CD4-positive, CD25-positive, alpha-beta regulatory T cell (primary cell): Measurements from ENCODE around the gene GABBR2. TPM values are rescaled to one million over a fixed set of nuclear protein-coding genes. Genes with fewer than 3 reads are reported as not detected.

Experiments used
- ATAC-seq, 2 donors: fragments of 150-1000 bp; cut with Tn5 transposase; one replicate each; pipeline ENCODE4 v1.10.0; 2021; ENCODE audit warnings: low read depth in 2 of 2, moderate number of reproducible peaks in 2 of 2, moderate library complexity in 1 of 2
- DNase-seq, 3 donors: peaks; one replicate each; pipeline versions ENCODE4 v3.0.0 to v3.0.0-alpha.2; 2012 to 2022; ENCODE audit warnings: mixed read lengths in 1 of 3
- H3K27ac ChIP-seq: one replicate; pipeline ENCODE4 v1.7.0; 2013; ENCODE audit warnings: mild to moderate bottlenecking, low read length; ENCODE audit not compliant: insufficient read depth, poor library complexity, severe bottlenecking
- H3K27me3 ChIP-seq: one replicate; pipeline ENCODE4 v1.7.0; 2013; ENCODE audit warnings: low read length; ENCODE audit not compliant: control insufficient read depth, insufficient read depth
- H3K36me3 ChIP-seq: one replicate; pipeline ENCODE4 v1.7.0; 2013; ENCODE audit warnings: mild to moderate bottlenecking, low read length, moderate library complexity; ENCODE audit not compliant: control insufficient read depth, insufficient read depth
- H3K4me1 ChIP-seq: 2 replicates; pipeline ENCODE4 v1.7.0; 2013; ENCODE audit warnings: mild to moderate bottlenecking, low read length; ENCODE audit not compliant: insufficient read depth, control insufficient read depth, poor library complexity, severe bottlenecking
- H3K4me3 ChIP-seq: one replicate; pipeline ENCODE4 v1.7.0; 2013; ENCODE audit warnings: low read depth, mild to moderate bottlenecking, low read length, moderate library complexity
- H3K9me3 ChIP-seq, 2 experiments: 1 replicate in 1 of 2; 2 replicates in 1 of 2; pipeline ENCODE4 v1.7.0; 2013; ENCODE audit warnings: low read length in 2 of 2, mild to moderate bottlenecking in 1 of 2, moderate library complexity in 1 of 2; ENCODE audit not compliant: control insufficient read depth in 2 of 2
- H3K27ac Mint-ChIP-seq, 3 donors: one replicate each; pipeline ENCODE4 v1.8.0; 2020 to 2022; ENCODE audit warnings: mild to moderate bottlenecking in 3 of 3, mixed read lengths in 3 of 3, moderate library complexity in 2 of 3
- H3K27me3 Mint-ChIP-seq: one replicate; pipeline ENCODE4 v1.8.0; 2022; ENCODE audit warnings: mild to moderate bottlenecking, mixed read lengths
- H3K36me3 Mint-ChIP-seq: one replicate; pipeline ENCODE4 v1.8.0; 2020; ENCODE audit warnings: mixed read lengths
- H3K4me1 Mint-ChIP-seq, 4 donors: one replicate each; pipeline ENCODE4 v1.8.0; 2020 to 2022; ENCODE audit warnings: mixed read lengths in 4 of 4, mild to moderate bottlenecking in 1 of 4
- H3K4me3 Mint-ChIP-seq, 4 donors: one replicate each; pipeline ENCODE4 v1.8.0; 2020 to 2022; ENCODE audit warnings: mild to moderate bottlenecking in 4 of 4, mixed read lengths in 4 of 4, moderate library complexity in 3 of 4
- H3K9me3 Mint-ChIP-seq, 7 donors: one replicate each; pipeline ENCODE4 v1.8.0; 2020 to 2022; ENCODE audit warnings: mixed read lengths in 7 of 7, mild to moderate bottlenecking in 3 of 7, moderate library complexity in 2 of 7
- polyA plus RNA-seq, 4 donors: library from polyadenylated mRNA; unstranded; fragments of 300-500 nt; fragmentation: Illumina TruSeq; gene quantifications; one replicate each; pipeline ENCODE4 v1.2.3, GENCODE V29; 2021
- total RNA-seq: library from RNA; stranded (reverse); gene quantifications from one replicate; pipeline ENCODE4 v1.2.3, GENCODE V29; 2022

GABBR2 gene
- total and polyA plus RNA-seq, 5 donors from 2014 or later = not detected

DNA sequence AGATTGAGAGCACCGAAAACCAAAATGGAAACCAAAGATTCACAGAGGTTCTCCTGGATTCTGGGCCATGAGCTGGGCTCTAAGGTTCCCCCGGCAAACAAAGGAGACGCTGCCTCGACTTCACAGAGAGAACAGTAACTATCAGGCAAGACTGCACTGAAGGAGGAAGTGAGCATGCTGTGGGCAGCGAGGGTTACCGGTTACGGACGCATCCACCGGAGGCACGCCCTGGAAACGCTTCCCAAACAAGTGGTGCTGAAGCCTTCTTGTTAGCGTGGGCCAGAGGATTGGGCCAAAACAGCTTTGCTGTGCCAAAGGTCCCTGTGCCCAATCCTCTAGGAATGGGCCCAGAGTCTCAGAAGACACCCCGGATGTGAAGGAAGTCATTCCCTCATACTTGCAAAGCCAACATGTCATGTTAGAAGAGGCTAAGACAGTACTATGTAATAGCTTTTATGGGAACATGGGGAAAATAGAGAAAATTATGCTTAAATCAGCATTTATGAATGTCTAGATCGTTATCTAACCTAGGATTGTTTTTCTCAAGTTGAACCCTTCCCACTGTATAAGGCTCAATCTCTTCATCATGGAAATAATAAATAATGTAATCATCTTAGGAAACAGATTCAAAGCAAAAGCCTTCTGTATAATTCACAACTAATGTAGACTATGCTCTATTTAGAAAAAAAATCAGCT is 145.4 kb downstream of the GABBR2 start:
- H3K9me3 ChIP-seq = no peaks in the 10 kb centered on the region
- peaks cover 13% of the 10 kb centered on the region for H3K27me3 Mint-ChIP-seq

DNA sequence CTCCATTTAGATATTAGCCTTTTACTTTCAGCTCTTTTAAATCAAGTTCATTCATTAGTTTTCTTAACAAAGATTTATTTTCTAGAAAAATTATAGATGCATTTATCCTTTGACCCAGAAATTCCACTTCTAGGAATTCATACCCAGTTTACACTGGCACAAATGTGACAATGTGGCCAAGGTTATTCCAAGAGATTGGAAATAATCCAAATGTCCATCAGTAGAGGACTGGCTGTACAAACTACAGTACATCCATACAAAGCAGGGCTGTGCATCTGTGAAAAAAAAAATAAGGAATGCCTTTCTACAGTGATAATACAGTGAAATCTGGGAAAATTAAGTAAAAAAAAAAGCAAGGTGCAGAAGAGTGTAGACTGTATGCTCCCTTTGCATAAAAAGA is 149.2 kb downstream of the GABBR2 start:
- Histone ChIP-seq H3K9me3 (no peaks in the 10 kb centered on the region), H3K27me3 (no peaks in the 10 kb centered on the region), H3K4me1 (no peaks in the 10 kb centered on the region), H3K4me3 (no peak overlapping the region), H3K27ac (no peak overlapping the region), H3K36me3 (no peaks in the 10 kb centered on the region)
- Mint-ChIP-seq H3K4me3 (no peak overlapping the region), H3K9me3 (no peaks in the 10 kb centered on the region), H3K27me3 (peaks cover 15% of the 10 kb centered on the region), H3K27ac (no peak overlapping the region), H3K36me3 (no peaks in the 10 kb centered on the region), H3K4me1 (no peaks in the 10 kb centered on the region)
- ATAC-seq (no peak), DNase-seq (no peak)

More for the DNA sequence above, 145.4 kb downstream of the GABBR2 start:
- no peak overlapping the region for H3K27ac Mint-ChIP-seq
- Histone ChIP-seq H3K4me3 (no peak overlapping the region), H3K4me1 (no peaks in the 10 kb centered on the region), H3K36me3 (no peaks in the 10 kb centered on the region), H3K27ac (no peak overlapping the region), H3K27me3 (no peaks in the 10 kb centered on the region)
- no peaks in the 10 kb centered on the region for H3K9me3 Mint-ChIP-seq
- no peaks in the 10 kb centered on the region for H3K36me3 Mint-ChIP-seq
- H3K4me3 Mint-ChIP-seq = no peak overlapping the region
- H3K4me1 Mint-ChIP-seq = no peaks in the 10 kb centered on the region
- no peak for ATAC-seq
- no peak for DNase-seq

- no peak for ATAC-seq
- H3K27ac ChIP-seq = no peak overlapping the region
- H3K27me3 ChIP-seq = no peaks in the 10 kb centered on the region
Measured at GRCh38 chr9:98558575-98558974, 150.2 kb downstream of the GABBR2 start.

GRCh38 chr9:98556511-98556910 is 152.2 kb downstream of the GABBR2 start:
- no peak overlapping the region for H3K27ac Mint-ChIP-seq
- H3K9me3 ChIP-seq = no peaks in the 10 kb centered on the region
- H3K36me3 ChIP-seq = no peaks in the 10 kb centered on the region
- no peak for ATAC-seq
- no peak overlapping the region for H3K27ac ChIP-seq
- no peaks in the 10 kb centered on the region for H3K27me3 ChIP-seq
- H3K9me3 Mint-ChIP-seq = peaks cover 0 to 2% (median 0%) of the 10 kb centered on the region in 7 donors
- H3K4me1 Mint-ChIP-seq = no peaks in the 10 kb centered on the region
- H3K4me3 ChIP-seq = no peak overlapping the region
- peaks cover 19% of the 10 kb centered on the region for H3K27me3 Mint-ChIP-seq
- H3K36me3 Mint-ChIP-seq = no peaks in the 10 kb centered on the region
- H3K4me3 Mint-ChIP-seq = no peak overlapping the region
- DNase-seq = no peak
- H3K4me1 ChIP-seq = no peaks in the 10 kb centered on the region

More at GRCh38 chr9:98558575-98558974, 150.2 kb downstream of the GABBR2 start:
- no peaks in the 10 kb centered on the region for H3K9me3 Mint-ChIP-seq
- Histone ChIP-seq H3K4me3 (no peak overlapping the region), H3K4me1 (no peaks in the 10 kb centered on the region), H3K36me3 (no peaks in the 10 kb centered on the region), H3K9me3 (no peaks in the 10 kb centered on the region)
- no peak for DNase-seq
- no peaks in the 10 kb centered on the region for H3K36me3 Mint-ChIP-seq
- peaks cover 20% of the 10 kb centered on the region for H3K27me3 Mint-ChIP-seq
- no peak overlapping the region for H3K27ac Mint-ChIP-seq
- H3K4me1 Mint-ChIP-seq = no peaks in the 10 kb centered on the region
- no peak overlapping the region for H3K4me3 Mint-ChIP-seq

- H3K4me3 ChIP-seq = no peak overlapping the region
- no peak overlapping the region for H3K27ac ChIP-seq
- H3K4me1 Mint-ChIP-seq = no peaks in the 10 kb centered on the region
- DNase-seq = no peak
- H3K4me3 Mint-ChIP-seq = no peak overlapping the region
- H3K36me3 ChIP-seq = no peaks in the 10 kb centered on the region
- H3K9me3 Mint-ChIP-seq = peaks cover 0 to 2% (median 0%) of the 10 kb centered on the region in 7 donors
- no peak overlapping the region for H3K27ac Mint-ChIP-seq
- H3K9me3 ChIP-seq = no peaks in the 10 kb centered on the region
- H3K27me3 ChIP-seq = no peaks in the 10 kb centered on the region
- H3K36me3 Mint-ChIP-seq = no peaks in the 10 kb centered on the region
- peaks cover 23% of the 10 kb centered on the region for H3K27me3 Mint-ChIP-seq
- no peaks in the 10 kb centered on the region for H3K4me1 ChIP-seq
- ATAC-seq = no peak
Measured at GRCh38 chr9:98555651-98556465, 152.9 kb downstream of the GABBR2 start.

- Histone ChIP-seq H3K4me1 (no peaks in the 10 kb centered on the region), H3K4me3 (no peak overlapping the region), H3K36me3 (no peaks in the 10 kb centered on the region), H3K9me3 (no peaks in the 10 kb centered on the region), H3K27me3 (no peaks in the 10 kb centered on the region), H3K27ac (no peak overlapping the region)
- H3K27ac Mint-ChIP-seq = no peak overlapping the region
- H3K9me3 Mint-ChIP-seq = peaks cover 0 to 2% (median 0%) of the 10 kb centered on the region in 7 donors
- no peak for ATAC-seq
- no peak overlapping the region for H3K4me3 Mint-ChIP-seq
- H3K36me3 Mint-ChIP-seq = no peaks in the 10 kb centered on the region
- H3K4me1 Mint-ChIP-seq = no peaks in the 10 kb centered on the region
- DNase-seq = no peak
- peaks cover 24% of the 10 kb centered on the region for H3K27me3 Mint-ChIP-seq
Measured at GRCh38 chr9:98554752-98555151, 154.0 kb downstream of the GABBR2 start.

DNA sequence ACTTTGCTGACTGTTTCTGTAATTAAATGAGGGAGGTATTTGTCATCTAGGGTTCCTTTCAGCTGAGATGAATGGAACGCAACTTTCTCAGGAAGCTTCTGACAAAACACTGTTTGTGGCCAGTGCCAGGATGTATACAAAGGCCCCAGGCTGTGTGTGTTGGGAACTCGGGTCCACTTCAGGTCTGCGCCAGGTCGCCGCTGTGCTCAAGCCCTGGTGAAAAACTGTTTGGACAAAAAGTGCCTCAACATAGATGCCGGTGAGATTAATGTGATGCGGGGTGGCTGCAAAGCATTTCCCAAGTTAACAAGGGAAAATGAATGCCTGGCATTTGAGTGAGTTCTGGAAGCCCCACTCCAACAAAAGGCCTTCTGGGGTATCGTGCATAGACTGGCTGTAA is 156.4 kb downstream of the GABBR2 start:
- Histone ChIP-seq H3K27me3 (no peaks in the 10 kb centered on the region), H3K36me3 (no peaks in the 10 kb centered on the region), H3K4me1 (no peaks in the 10 kb centered on the region), H3K4me3 (no peak overlapping the region), H3K9me3 (no peaks in the 10 kb centered on the region), H3K27ac (no peak overlapping the region)
- Mint-ChIP-seq H3K4me1 (no peaks in the 10 kb centered on the region), H3K4me3 (no peak overlapping the region), H3K27me3 (peaks cover 17% of the 10 kb centered on the region), H3K9me3 (peaks cover 0 to 2% (median 0%) of the 10 kb centered on the region in 7 donors), H3K36me3 (no peaks in the 10 kb centered on the region), H3K27ac (no peak overlapping the region)
- DNase-seq (no peak), ATAC-seq (no peak)
